ENCODE results near the gene SYNE2. TPM values are rescaled to one million over a fixed set of nuclear protein-coding genes. Genes with fewer than 3 reads are reported as not detected.
"Not testable (repeated sequence)": the region's sequence is repeated elsewhere in the genome, so short reads cannot be mapped to it uniquely, and the experiment has no call there.

SYNE2 gene
- total RNA-seq, 1 donor from 2014 or later: 36.6 TPM

GRCh38 chr14:64035143-64035542 is 182.3 kb downstream of the SYNE2 start:
- DNase-seq (ENCODE audit: low read depth) (no peak), FAIRE-seq (no peak)
- H3K4me3 ChIP-seq (ENCODE audit: low read depth, low read length): no peak overlapping the region
- no peaks in the 10 kb centered on the region for H3K27me3 ChIP-seq (ENCODE audit: control insufficient read depth, insufficient read depth, low read length)
- peaks cover 1% of the 10 kb centered on the region for H3K36me3 ChIP-seq (ENCODE audit: control insufficient read depth, insufficient read depth, low read length)
- no peak for TF ChIP-seq CTCF (IDR thresholded peaks at IDR 0.05; ENCODE audit: insufficient read depth, low read length, severe bottlenecking)

DNA sequence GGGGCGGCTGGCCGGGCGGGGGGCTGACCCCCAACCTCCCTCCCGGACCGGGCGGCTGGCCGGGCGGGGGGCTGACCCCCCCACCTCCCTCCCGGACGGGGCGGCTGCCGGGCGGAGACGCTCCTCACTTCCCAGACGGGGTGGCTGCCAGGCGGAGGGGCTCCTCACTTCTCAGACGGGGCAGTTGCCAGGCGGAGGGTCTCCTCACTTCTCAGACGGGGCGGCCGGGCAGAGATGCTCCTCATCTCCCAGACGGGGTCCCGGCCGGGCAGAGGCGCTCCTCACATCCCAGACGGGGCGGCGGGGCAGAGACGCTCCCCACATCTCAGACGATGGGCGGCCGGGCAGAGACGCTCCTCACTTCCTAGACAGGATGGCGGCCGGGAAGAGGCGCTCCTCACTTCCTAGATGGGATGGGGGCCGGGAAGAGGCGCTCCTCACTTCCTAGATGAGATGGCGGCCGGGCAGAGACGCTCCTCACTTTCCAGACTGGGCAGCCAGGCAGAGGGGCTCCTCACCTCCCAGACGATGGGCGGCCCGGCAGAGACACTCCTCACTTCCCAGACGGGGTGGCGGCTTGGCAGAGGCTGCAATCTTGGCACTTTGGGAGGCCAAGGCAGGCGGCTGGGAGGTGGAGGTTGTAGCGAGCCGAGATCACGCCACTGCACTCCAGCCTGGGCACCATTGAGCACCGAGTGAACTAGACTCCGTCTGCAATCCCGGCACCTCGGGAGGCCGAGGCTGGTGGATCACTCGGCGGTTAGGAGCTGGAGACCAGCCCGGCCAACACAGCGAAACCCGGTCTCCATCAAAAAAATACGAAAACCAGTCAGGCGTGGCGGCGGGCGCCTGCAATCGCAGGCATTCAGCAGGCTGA is 185.3 kb downstream of the SYNE2 start:
- not testable (repeated sequence) for H3K36me3 ChIP-seq (ENCODE audit: control insufficient read depth, insufficient read depth, low read length); DNase-seq (ENCODE audit: low read depth); H3K4me3 ChIP-seq (ENCODE audit: low read depth, low read length); FAIRE-seq; H3K27me3 ChIP-seq (ENCODE audit: control insufficient read depth, insufficient read depth, low read length)

DNA sequence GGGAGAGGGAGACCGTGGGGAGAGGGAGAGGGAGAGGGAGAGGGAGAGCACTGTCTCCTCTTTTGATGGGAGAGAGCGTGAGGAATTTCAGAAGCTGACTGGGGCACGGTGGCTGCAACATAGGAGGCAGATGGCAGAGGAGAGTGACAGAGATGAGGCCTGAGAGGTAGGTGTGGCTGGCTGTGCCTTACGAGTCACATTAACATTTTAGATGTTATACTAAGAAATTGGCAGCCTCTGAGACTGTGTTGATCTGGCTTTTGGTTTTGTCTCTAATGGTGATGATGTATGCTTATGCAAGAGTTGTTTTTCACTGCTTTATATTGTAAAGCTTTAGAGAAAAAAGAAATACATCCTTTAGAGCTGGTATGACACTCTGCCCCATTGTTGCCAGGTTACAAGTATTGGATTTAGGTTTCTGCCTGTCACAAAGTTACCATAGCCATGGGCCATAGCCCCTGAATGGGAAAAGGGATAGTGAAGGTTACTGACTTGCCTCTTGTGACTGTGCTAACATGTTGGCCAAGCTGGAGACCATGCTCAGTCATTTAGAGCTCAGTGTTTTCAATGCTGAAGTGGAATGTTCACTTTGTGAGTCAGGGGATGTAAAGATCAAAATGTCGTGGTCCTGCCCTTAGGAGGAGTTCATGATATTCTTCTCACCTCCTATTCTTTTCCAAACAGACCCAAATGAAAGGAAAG is 186.2 kb downstream of the SYNE2 start:
- no peaks in the 10 kb centered on the region for H3K36me3 ChIP-seq (ENCODE audit: control insufficient read depth, insufficient read depth, low read length)
- H3K27me3 ChIP-seq (ENCODE audit: control insufficient read depth, insufficient read depth, low read length): no peaks in the 10 kb centered on the region
- TF ChIP-seq CTCF (IDR thresholded peaks at IDR 0.05; ENCODE audit: insufficient read depth, low read length, severe bottlenecking): no peak
- FAIRE-seq (no peak), DNase-seq (ENCODE audit: low read depth) (no peak)
- H3K4me3 ChIP-seq (ENCODE audit: low read depth, low read length): no peak overlapping the region

DNA sequence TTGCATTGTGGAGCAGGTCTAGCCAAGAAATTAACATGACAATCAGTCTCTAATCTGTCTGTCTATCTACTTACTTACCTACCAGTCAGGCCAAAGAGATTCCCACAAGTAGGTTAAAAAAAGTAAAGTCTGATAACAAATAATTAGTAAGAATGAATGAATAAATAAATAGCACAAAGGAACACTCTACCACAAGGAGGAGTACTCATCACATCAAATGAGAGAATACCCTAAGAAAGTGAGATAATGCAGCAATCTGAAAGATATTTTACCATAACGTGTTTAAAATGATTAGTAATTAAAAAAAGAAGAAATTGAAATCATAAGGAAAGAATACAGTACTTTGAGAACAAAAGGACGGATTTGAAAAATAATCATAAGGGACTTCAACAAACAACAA is 187.2 kb downstream of the SYNE2 start:
- no peak overlapping the region for H3K4me3 ChIP-seq (ENCODE audit: low read depth, low read length)
- TF ChIP-seq CTCF (IDR thresholded peaks at IDR 0.05; ENCODE audit: insufficient read depth, low read length, severe bottlenecking): no peak
- peak; percentile 29 for DNase-seq (ENCODE audit: low read depth)
- no peaks in the 10 kb centered on the region for H3K27me3 ChIP-seq (ENCODE audit: control insufficient read depth, insufficient read depth, low read length)
- H3K36me3 ChIP-seq (ENCODE audit: control insufficient read depth, insufficient read depth, low read length): no peaks in the 10 kb centered on the region
- no peak for FAIRE-seq

DNA sequence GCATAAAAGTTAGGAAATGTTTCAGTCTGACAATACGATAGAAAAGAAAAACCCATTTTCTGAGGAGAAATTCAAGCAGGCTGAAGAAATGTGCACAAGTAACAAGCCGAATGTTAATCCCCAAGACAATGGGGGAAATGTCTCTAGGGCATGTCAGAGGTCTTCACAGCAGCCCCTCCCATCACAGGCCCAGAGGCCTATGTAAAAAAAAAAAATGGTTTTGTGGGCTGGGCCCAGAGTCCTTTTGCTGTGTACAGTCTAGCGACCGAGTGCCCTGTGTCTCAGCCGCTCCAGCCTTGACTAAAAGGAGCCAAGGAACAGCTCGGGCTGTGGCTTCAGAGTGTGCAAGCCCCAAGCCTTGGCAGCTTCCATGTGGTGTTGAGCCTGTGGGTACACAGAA is 190.5 kb downstream of the SYNE2 start:
- H3K36me3 ChIP-seq (ENCODE audit: control insufficient read depth, insufficient read depth, low read length); H3K27me3 ChIP-seq (ENCODE audit: control insufficient read depth, insufficient read depth, low read length); DNase-seq (ENCODE audit: low read depth); FAIRE-seq; H3K4me3 ChIP-seq (ENCODE audit: low read depth, low read length): not testable (repeated sequence)

DNA sequence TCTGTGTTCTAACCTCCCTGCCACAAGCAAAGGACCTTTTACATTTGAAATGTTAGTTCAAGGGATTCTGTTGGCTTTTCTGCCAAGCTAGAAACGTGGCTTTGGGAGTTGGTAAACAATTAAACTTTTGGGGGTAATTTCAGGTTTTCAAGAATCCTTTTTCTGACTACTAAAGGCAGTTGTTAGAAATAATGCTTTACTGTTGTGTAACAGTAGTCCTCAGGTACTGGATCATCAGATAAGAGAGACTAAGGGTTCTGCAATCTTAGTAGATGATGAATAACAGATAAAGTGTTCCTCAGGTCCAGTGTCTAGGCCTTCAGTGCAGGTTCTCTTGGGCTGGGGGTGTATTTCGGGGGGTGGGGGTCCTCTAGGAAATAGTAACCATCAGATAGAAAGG is 192.3 kb downstream of the SYNE2 start:
- H3K27me3 ChIP-seq (ENCODE audit: control insufficient read depth, insufficient read depth, low read length): no peaks in the 10 kb centered on the region
- H3K36me3 ChIP-seq (ENCODE audit: control insufficient read depth, insufficient read depth, low read length): no peaks in the 10 kb centered on the region
- no peak overlapping the region for H3K4me3 ChIP-seq (ENCODE audit: low read depth, low read length)
- DNase-seq (ENCODE audit: low read depth) (no peak), FAIRE-seq (no peak)
- no peak for TF ChIP-seq CTCF (IDR thresholded peaks at IDR 0.05; ENCODE audit: insufficient read depth, low read length, severe bottlenecking)

Data from bronchial epithelial cell (primary cell).